Stimulated activated CD8-positive, alpha-beta memory T cell treated with anti-CD3 and anti-CD28 coated beads, Interleukin-15, amount 100 ng/mL, for 1 hour (primary cell): ENCODE measurements around the gene FAU.

Experiments used
- DNase-seq: peaks from one replicate; pipeline ENCODE4 v3.0.0-alpha.2; 2020; ENCODE audit warnings: low read depth

FAU gene

DNA sequence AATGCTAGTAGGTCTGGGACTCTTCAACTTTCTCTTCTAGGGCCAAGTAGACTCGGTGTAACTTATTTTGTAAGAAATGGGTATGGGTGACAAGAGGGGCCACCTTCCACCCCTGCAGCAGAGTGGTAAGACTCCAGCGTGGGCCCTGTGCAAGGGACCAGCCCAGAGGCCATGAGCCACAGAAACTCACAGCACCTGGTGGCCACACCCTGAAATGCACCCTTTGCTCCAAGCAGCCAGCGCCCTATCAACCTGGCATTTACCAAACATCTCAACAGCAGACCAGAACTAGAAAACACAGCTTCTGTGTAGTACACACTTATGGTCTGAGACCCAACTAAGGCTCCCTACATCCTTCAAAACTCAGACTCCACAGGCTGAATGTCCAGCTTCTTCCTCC, 43.8 kb downstream of the FAU start:
- peak; percentile 68 for DNase-seq

- no peak for DNase-seq
Observed at GRCh38 chr11:65077451-65077850, 44.5 kb downstream of the FAU start.

DNA sequence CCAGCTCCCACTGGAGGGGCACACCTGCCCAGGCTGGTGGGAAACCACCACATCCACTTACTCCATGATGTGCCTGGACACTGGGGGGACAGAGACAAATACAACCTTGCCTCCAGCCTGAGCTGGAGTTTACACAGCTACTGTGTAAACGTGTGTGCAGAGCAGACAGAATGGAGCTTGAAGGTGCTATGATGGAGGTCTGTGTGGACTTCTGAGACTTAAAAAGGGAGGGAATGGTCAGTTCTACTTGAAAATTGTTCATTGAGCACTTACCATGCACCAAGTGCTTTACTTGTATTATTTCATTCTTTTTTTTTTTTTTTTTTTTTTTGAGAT, 49.3 kb downstream of the FAU start:
- no peak for DNase-seq

GRCh38 chr11:65071907-65072630, 49.9 kb downstream of the FAU start:
- no peak for DNase-seq
